Measurements from ENCODE around the gene TPD52L2. TPM values are rescaled to one million over a fixed set of nuclear protein-coding genes. Genes with fewer than 3 reads are reported as not detected.

The TPD52L2 gene
- total RNA-seq, 2 experiments from 2014 or later = 37.9 to 39.5 TPM

DNA sequence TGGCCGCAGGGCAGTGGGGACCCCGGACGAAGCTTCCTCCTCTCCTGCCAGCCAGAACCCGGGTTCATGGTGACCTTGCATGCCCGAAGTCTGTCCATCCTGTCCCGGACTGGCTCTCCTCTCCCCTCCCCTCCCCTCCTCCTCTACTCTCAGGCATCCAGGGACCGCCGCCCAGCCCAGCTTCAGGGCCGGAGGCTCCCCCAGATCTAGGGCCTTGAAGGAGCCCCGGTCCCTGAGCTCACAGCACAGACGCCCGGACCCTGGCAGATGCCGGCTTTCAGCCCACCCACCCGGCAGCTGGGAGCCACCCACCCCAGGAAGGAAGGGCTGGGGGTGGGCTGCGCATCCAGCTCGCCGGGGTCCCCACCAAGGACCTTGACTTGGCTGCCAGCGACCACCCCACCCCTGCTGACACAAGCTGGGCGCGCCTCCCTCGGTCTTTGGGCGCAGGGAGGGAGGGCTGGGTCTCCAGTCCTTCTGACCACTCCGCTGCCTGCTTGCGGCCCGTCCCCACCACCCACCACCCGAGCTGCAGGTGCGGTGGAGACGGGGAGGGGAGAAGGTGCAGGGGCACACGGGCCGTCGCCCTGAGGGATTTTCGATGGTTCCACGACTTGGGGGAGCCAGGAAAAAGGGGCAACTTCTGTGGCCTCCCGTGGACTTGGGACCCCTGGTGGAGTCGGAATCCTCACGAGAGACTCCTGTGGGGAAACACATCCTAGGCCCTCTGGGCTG is 9.5 kb upstream of the TPD52L2 start:
- H3K36me3 Mint-ChIP-seq = no peaks in the 10 kb centered on the region

DNA sequence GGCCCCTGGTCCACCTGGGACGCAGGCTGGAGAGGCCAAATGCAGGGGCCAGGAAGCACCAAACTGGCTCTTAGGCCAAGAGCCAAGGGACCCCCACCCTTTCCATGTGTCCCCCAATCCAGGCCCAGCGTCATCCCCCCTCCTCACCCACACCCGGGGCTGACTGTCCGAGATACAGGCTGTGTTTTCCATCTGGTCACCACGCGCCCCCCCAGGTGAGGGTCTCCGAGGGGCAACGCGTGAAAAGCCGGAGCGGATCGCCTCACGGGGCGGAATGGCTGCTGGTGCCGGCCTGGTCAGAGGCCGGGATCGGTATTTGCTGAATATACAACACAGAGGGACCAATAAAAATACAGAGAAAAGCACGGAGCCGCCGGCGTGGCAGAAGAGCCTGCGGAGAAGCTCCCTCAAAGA is 9.0 kb upstream of the TPD52L2 start:
- Mint-ChIP-seq H3K9me3 (no peaks in the 10 kb centered on the region), H3K4me3 (no peak overlapping the region), H3K27me3 (peaks cover 4% of the 10 kb centered on the region), H3K36me3 (peaks cover 4% of the 10 kb centered on the region), H3K4me1 (peaks cover 17% of the 10 kb centered on the region), H3K27ac (no peak overlapping the region)
- no peak for DNase-seq
- no peak for ATAC-seq (ENCODE audit: low read depth)
- POLR2A ChIA-PET = interaction anchor here (0.6 to 1.1 kb wide), 2 partner anchors 23 to 198 kb away, joined by 3 read pairs; no protein-coding TSS in a partner anchor

More for the DNA sequence above, 9.5 kb upstream of the TPD52L2 start:
- POLR2A ChIA-PET = interaction anchor here (0.5 to 1.1 kb wide), 5 partner anchors 10 to 198 kb away, joined by 3 to 9 read pairs (median 3); no protein-coding TSS in a partner anchor
- Mint-ChIP-seq H3K4me3 (no peak overlapping the region), H3K27me3 (peaks cover 4% of the 10 kb centered on the region), H3K4me1 (peaks cover 22% of the 10 kb centered on the region), H3K27ac (no peak overlapping the region), H3K9me3 (no peaks in the 10 kb centered on the region)
- ATAC-seq (ENCODE audit: low read depth) = no peak
- no peak for DNase-seq

DNA sequence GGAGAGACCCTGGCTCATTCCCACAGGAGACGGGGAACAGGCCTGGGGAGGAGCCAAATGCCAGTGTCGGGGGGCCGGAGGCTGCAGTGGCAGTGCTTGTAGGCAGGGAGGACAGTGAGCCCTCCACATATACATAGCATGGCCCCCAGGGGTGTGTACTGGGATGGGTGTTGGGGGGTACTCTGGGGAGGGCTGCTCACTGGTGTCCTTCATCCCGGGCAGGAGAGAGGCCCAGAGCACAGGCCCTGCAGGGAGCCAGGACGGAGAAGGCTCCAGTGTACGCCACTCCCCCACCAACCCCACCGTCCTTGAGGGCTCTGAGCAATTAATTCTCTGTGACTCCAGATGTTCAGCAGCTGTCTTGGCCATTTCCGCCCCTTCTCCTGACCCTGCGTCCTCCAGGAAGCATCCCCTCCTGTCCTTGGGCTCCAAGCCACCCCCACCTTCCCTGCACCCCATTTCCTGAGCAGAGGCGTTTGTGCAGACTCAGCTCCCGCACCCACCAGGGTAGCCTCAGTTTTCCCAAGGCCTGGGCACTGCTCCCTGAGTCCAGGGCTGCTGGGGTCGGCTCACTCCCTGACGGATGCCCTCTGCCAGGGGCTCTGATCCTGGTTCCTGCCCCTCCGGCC is 7.2 kb upstream of the TPD52L2 start:
- Mint-ChIP-seq H3K36me3 (peaks cover 4% of the 10 kb centered on the region), H3K27me3 (no peaks in the 10 kb centered on the region), H3K9me3 (no peaks in the 10 kb centered on the region), H3K27ac (no peak overlapping the region), H3K4me3 (no peak overlapping the region), H3K4me1 (peaks cover 11% of the 10 kb centered on the region)
- no peak for DNase-seq
- peak; percentile 5 for ATAC-seq (ENCODE audit: low read depth)
- POLR2A ChIA-PET = interaction anchor here (0.9 kb wide), 1 partner anchor 337 kb away, joined by 3 read pairs; the partner anchor contains the start of gene PPDPF

DNA sequence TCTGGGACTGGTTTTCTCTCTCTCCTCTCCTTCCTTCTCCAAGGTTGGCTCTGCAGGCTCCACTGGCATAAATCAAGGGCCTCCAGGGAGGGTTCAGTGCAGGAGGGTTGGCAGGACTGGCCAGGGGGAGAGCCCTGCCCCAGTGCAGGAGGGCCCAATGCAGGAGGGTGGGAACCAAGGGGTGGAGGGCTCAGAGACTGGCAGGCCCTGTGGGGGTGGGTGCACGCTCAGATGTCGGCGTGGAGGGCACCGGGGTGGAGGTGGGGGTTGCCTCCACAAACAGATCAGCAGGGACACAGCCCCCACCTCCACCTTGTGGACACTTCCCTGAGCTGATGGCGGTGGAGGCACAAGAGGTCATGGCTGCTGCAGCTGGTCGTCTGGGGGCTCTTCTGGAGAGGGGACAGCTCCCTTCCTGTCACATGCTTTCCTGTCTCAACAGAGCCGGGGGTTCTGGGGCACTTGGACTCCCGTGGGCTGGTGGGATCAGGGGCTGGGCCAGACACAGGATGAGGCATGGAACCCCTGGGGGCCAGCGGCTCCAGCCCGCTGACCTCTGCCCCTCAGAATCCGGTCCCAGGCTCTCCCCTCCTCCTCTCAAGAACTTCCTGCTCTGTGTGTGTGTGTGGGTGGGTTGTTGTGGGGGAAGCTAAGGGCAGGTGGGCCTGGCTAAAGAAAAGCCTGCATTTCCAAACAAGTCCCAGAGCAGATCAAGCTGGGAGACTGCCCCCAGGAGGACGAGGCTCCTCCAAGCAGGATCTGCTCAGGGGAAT is 6.5 kb upstream of the TPD52L2 start:
- DNase-seq = no peak
- POLR2A ChIA-PET = interaction anchor here (0.9 kb wide), 1 partner anchor 338 kb away, joined by 3 read pairs; the partner anchor contains the start of gene PPDPF
- ATAC-seq (ENCODE audit: low read depth) = peak; percentile 41
- Mint-ChIP-seq H3K9me3 (no peaks in the 10 kb centered on the region), H3K27me3 (no peaks in the 10 kb centered on the region), H3K4me3 (peak overlapping the region; percentile 58), H3K36me3 (peaks cover 7% of the 10 kb centered on the region), H3K4me1 (peaks cover 18% of the 10 kb centered on the region), H3K27ac (peak overlapping the region; percentile 87)

DNA sequence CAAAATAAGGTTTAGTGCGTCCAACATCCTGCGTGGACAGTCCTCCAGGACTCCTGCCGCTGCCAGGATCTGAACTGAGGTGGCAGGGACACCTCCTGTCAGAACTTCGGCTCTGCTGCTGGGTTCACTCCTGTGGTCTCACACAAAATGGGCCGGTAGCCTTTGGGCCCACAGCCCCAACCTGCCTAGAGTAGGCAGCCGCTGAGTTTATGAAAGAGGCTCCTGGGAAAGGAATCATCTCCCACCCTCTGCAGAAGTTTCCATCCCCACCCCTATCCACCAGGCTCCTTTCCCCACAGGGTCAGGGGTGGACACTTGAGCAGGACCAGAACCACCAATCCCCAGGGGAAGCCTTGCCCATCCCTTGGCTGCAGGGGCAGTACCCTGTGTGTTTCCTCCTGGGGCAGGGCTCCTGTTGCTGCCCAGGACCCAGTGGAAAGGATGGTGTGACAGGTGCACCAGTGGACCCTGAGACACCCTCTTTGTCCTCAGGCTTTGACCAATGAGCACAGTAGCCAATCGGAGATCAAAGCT is 5.8 kb upstream of the TPD52L2 start:
- Mint-ChIP-seq H3K27ac (peak overlapping the region; percentile 87), H3K4me1 (peaks cover 21% of the 10 kb centered on the region), H3K9me3 (no peaks in the 10 kb centered on the region), H3K4me3 (peak overlapping the region; percentile 58), H3K36me3 (peaks cover 7% of the 10 kb centered on the region), H3K27me3 (no peaks in the 10 kb centered on the region)
- POLR2A ChIA-PET = interaction anchor here (0.9 kb wide), 1 partner anchor 338 kb away, joined by 3 read pairs; the partner anchor contains the start of gene PPDPF
- no peak for DNase-seq
- no peak for ATAC-seq (ENCODE audit: low read depth)

DNA sequence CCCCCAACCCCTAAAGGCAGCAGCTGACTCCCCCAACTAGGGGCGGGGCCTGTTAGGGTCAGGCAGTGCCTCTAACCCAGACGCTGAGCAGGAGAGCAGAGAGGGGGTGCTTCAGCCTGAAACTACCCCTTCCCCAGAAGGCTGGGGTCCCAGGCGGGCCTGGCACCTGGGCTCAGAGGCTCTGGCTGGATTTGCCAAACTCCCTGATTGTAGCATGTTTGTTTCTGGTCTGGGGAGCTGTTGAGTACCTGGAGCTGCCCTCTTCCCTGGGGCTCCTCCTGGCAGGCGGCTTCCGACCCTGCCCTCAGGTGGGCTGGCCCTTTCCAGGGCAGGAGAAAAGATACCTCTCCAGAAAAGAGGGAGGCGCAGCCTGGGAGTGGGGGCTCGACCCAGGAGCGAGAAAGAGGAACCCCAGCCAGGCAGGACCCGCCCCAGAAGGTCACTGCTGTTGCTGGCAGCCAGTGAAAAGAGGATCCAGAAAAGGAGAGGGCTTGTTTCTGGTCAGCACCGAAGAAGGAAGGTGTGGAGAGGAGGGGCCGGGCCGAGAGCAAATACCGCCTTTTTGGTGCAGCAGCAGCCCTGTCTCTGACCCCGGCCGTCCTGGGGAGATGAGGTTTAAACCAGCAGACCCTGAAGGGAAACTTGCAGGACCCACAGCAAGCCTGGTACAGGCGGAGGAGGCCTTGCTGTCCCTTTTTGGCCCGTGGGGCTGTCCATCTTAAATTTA is 4.6 kb upstream of the TPD52L2 start:
- no peak overlapping the region for H3K27ac Mint-ChIP-seq

DNA sequence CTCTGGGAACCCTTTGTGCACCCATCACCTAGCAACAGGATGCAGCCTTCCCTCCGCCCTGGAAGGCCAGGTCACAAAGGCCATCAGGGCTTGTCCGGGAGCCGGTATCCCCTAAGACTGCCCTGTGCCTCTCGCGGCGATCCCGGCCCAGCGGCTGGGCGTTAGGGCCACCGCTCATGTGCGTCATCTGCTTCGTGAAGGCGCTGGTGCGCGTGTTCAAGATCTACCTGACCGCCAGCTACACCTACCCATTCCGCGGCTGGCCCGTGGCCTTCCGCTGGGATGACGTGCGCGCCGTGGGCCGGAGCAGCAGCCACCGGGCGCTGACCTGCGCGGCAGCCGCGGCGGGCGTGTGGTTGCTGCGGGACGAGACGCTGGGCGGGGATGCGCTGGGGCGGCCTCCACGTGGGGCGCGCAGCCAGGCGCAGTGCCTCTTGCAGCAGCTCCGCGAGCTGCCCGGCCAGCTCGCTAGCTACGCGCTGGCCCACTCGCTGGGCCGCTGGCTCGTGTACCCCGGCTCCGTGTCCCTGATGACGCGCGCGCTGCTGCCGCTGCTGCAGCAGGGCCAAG is 3.6 kb upstream of the TPD52L2 start, which contains the start of gene ABHD16B:
ABHD16B (plus strand) TSS at position 134 of the 570 bp plus-strand sequence; CDS start at position 177, 43 bp downstream.
- H3K4me3 Mint-ChIP-seq = no peak within 1 kb of the TSS
- H3K4me1 Mint-ChIP-seq = peaks cover 27% of the 10 kb centered on the region
- DNase-seq (no peak), ATAC-seq (ENCODE audit: low read depth) (no peak)
- H3K27ac Mint-ChIP-seq = no peak within 1 kb of the TSS
- H3K36me3 Mint-ChIP-seq = peaks cover 8% of the 10 kb centered on the region
- H3K9me3 Mint-ChIP-seq = no peaks in the 10 kb centered on the region
- H3K27me3 Mint-ChIP-seq = no peaks in the 10 kb centered on the region
- POLR2A ChIA-PET = interaction anchor here (1.2 kb wide), 1 partner anchor 14 kb away, joined by 4 read pairs; no protein-coding TSS in a partner anchor

More for the DNA sequence above, 4.6 kb upstream of the TPD52L2 start:
- ATAC-seq (ENCODE audit: low read depth) (no peak), DNase-seq (no peak)
- H3K27me3 Mint-ChIP-seq = no peaks in the 10 kb centered on the region
- no peaks in the 10 kb centered on the region for H3K9me3 Mint-ChIP-seq
- no peak overlapping the region for H3K4me3 Mint-ChIP-seq
- POLR2A ChIA-PET = no interaction called here
- H3K36me3 Mint-ChIP-seq = peaks cover 8% of the 10 kb centered on the region
- H3K4me1 Mint-ChIP-seq = peaks cover 22% of the 10 kb centered on the region

DNA sequence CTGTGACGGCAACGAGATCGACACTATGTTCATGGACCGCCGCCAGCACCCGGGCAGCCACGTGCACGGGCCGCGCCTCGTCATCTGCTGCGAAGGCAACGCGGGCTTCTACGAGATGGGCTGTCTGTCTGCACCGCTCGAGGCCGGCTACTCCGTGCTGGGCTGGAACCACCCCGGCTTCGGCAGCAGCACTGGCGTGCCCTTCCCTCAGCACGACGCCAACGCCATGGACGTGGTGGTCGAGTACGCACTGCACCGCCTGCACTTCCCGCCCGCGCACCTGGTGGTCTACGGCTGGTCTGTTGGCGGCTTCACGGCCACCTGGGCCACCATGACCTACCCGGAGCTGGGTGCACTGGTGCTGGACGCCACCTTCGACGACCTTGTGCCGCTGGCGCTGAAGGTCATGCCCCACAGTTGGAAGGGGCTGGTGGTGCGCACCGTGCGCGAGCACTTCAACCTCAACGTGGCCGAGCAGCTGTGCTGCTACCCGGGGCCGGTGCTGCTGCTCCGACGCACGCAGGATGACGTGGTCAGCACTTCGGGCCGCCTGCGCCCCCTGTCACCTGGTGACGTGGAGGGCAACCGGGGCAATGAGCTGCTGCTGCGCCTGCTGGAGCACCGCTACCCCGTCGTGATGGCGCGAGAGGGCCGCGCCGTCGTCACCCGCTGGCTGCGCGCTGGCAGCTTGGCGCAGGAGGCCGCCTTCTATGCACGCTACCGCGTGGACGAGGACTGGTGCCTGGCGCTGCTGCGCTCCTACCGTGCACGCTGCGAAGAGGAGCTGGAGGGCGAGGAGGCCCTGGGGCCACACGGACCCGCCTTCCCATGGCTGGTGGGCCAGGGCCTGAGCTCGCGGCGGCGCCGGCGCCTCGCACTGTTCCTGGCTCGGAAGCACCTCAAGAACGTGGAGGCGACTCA is 2.8 kb upstream of the TPD52L2 start:
- Mint-ChIP-seq H3K9me3 (no peaks in the 10 kb centered on the region), H3K4me3 (no peak overlapping the region), H3K27me3 (no peaks in the 10 kb centered on the region), H3K27ac (no peak overlapping the region), H3K4me1 (peaks cover 25% of the 10 kb centered on the region), H3K36me3 (peaks cover 8% of the 10 kb centered on the region)
- no peak for DNase-seq
- no peak for ATAC-seq (ENCODE audit: low read depth)
- POLR2A ChIA-PET = interaction anchor here (1.2 kb wide), 1 partner anchor 14 kb away, joined by 4 read pairs; no protein-coding TSS in a partner anchor

DNA sequence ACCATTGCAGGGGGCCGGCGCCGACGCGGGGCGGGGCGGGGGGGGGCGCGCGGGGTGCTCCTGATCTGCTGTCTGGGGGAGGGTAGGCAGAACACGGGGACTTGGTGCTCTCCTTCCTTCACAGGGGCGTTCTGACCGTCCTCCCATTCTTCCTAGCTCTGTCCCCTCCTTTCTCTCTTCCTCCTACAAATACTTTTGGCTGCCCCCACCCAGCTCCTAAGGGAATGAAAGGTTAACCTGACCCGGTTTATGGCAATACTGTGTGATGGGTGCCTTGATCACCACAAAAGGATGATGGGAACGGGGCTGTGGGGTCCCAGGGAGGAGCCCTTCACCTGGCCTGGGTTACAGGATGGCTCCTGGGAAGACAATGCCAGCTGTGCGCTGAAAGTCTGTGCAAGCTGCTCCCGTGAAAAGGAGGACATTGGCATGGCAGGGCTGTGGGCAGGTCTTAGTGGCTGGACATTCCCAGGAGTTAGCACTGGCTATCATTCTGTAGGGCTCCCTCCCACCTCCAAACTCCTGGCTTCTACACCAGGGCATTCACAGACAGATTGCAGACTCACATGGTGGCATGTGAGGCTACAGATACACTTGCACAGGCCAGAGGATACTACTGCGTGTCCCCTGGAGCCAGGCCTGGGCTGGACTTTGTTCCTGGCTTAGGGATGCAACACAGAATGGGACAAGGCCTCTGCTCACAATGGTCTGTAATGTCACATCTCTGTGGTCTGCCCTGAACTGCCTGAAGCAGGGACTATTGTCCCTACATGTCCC is 1.9 kb upstream of the TPD52L2 start:
- DNase-seq = no peak
- ATAC-seq (ENCODE audit: low read depth) = no peak
- Mint-ChIP-seq H3K4me3 (peak overlapping the region; percentile 100), H3K4me1 (peaks cover 23% of the 10 kb centered on the region), H3K9me3 (no peaks in the 10 kb centered on the region), H3K36me3 (peaks cover 8% of the 10 kb centered on the region), H3K27me3 (no peaks in the 10 kb centered on the region), H3K27ac (peak overlapping the region; percentile 98)
- POLR2A ChIA-PET = interaction anchor here (2.7 to 3.0 kb wide), 2 partner anchors 156 to 326 kb away, joined by 8 to 27 read pairs; partner anchors contain the start of genes ARFRP1, PTK6 and ZGPAT

DNA sequence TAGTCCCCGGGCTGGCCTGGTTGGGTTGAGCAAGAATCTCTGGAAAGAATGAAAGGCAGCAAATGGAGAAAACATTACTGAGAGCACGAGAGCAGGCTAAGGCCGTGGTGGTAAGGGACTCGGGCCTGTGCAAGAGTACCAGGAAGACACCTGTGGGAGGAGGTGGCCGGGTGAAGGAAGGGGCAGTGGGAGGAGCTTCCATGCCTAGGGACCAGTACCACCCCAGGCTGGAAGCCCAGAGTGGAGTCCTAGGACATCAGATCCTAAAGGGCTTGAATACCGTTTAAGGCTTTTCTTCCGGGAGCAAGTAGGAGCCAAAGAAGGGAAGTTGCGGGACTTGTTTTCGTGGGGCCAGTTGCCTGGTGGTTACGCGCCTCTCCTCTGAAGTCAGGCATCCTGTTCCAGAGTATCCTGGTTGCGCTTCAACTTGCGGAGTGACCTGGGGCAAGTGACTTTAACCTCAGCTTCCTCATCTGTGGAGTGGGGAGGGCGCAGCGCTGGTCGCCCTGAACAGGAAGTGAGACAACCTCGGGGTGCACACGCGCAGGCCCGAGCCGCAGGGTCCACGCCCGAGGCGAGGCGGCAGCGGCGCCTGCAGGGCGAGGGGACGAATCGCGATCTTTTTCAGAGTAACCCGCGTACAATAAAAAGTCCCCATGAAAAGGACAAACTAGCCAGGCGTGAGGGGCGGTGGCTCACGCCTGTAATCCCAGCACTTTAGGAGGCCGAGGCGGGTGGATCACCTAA is 1.1 kb upstream of the TPD52L2 start:
- peak; percentile 74 for ATAC-seq (ENCODE audit: low read depth)
- POLR2A ChIA-PET = interaction anchor here (1.1 to 3.0 kb wide), 7 partner anchors 114 to 343 kb away, joined by 3 to 27 read pairs (median 8); partner anchors contain the start of genes ARFRP1, GMEB2, LIME1 and PTK6
- Mint-ChIP-seq H3K27ac (peak overlapping the region; percentile 98), H3K27me3 (no peaks in the 10 kb centered on the region), H3K9me3 (no peaks in the 10 kb centered on the region), H3K4me1 (peaks cover 15% of the 10 kb centered on the region), H3K4me3 (peak overlapping the region; percentile 100), H3K36me3 (peaks cover 8% of the 10 kb centered on the region)
- DNase-seq = peak; percentile 83
